ENCODE results near the gene AFF3. TPM values are rescaled to one million over a fixed set of nuclear protein-coding genes. Genes with fewer than 3 reads are reported as not detected.

Gene AFF3
- total and polyA plus RNA-seq, 3 experiments from 2014 or later: 0.48 to 1.3 (median 0.53) TPM

GRCh38 chr2:99899058-99899855, 243.1 kb downstream of the AFF3 start:
- Histone ChIP-seq H3K4me3 (ENCODE audit: low read length) (no peak overlapping the region), H3K36me3 (ENCODE audit: insufficient read depth, low read length) (no peaks in the 10 kb centered on the region), H3K27ac (ENCODE audit: low read depth, low read length) (no peak overlapping the region), H3K4me1 (ENCODE audit: insufficient read depth, low read length) (no peaks in the 10 kb centered on the region), H3K9me3 (ENCODE audit: low read length) (no peaks in the 10 kb centered on the region), H3K27me3 (ENCODE audit: insufficient read depth, low read length, poor library complexity, severe bottlenecking) (no peaks in the 10 kb centered on the region)
- no peak overlapping the region for H3K4me3 Mint-ChIP-seq
- H3K9me3 Mint-ChIP-seq: no peaks in the 10 kb centered on the region
- H3K27me3 Mint-ChIP-seq: peaks cover 0 to 3% of the 10 kb centered on the region in 2 donors
- no peak overlapping the region for H3K27ac Mint-ChIP-seq
- POLR2A ChIA-PET: no interaction called here
- H3K4me1 Mint-ChIP-seq: no peaks in the 10 kb centered on the region
- no peak for DNase-seq
- no peaks in the 10 kb centered on the region for H3K36me3 Mint-ChIP-seq
- CTCF ChIA-PET: no interaction called here

GRCh38 chr2:99898336-99899048, 243.9 kb downstream of the AFF3 start:
- DNase-seq: no peak
- H3K27ac Mint-ChIP-seq: no peak overlapping the region
- ChIA-PET POLR2A (no interaction called here), CTCF (no interaction called here)
- Histone ChIP-seq H3K27me3 (ENCODE audit: insufficient read depth, low read length, poor library complexity, severe bottlenecking) (no peaks in the 10 kb centered on the region), H3K4me1 (ENCODE audit: insufficient read depth, low read length) (no peaks in the 10 kb centered on the region), H3K36me3 (ENCODE audit: insufficient read depth, low read length) (no peaks in the 10 kb centered on the region), H3K4me3 (ENCODE audit: low read length) (no peak overlapping the region), H3K27ac (ENCODE audit: low read depth, low read length) (no peak overlapping the region), H3K9me3 (ENCODE audit: low read length) (no peaks in the 10 kb centered on the region)
- no peaks in the 10 kb centered on the region for H3K36me3 Mint-ChIP-seq
- peaks cover 0 to 3% of the 10 kb centered on the region in 2 donors for H3K27me3 Mint-ChIP-seq
- no peaks in the 10 kb centered on the region for H3K4me1 Mint-ChIP-seq
- no peaks in the 10 kb centered on the region for H3K9me3 Mint-ChIP-seq
- no peak overlapping the region for H3K4me3 Mint-ChIP-seq

- Histone ChIP-seq H3K4me3 (ENCODE audit: low read length) (no peak overlapping the region), H3K36me3 (ENCODE audit: insufficient read depth, low read length) (no peaks in the 10 kb centered on the region), H3K9me3 (ENCODE audit: low read length) (no peaks in the 10 kb centered on the region), H3K27ac (ENCODE audit: low read depth, low read length) (no peak overlapping the region), H3K4me1 (ENCODE audit: insufficient read depth, low read length) (no peaks in the 10 kb centered on the region), H3K27me3 (ENCODE audit: insufficient read depth, low read length, poor library complexity, severe bottlenecking) (no peaks in the 10 kb centered on the region)
- ChIA-PET POLR2A (no interaction called here), CTCF (no interaction called here)
- Mint-ChIP-seq H3K9me3 (no peaks in the 10 kb centered on the region), H3K36me3 (no peaks in the 10 kb centered on the region), H3K27ac (no peak overlapping the region), H3K4me3 (no peak overlapping the region), H3K4me1 (no peaks in the 10 kb centered on the region), H3K27me3 (no peaks in the 10 kb centered on the region)
- no peak for DNase-seq
Observed at GRCh38 chr2:99891428-99891780, 251.0 kb downstream of the AFF3 start.

GRCh38 chr2:99890568-99891427, 251.6 kb downstream of the AFF3 start:
- Histone ChIP-seq H3K36me3 (ENCODE audit: insufficient read depth, low read length) (no peaks in the 10 kb centered on the region), H3K27me3 (ENCODE audit: insufficient read depth, low read length, poor library complexity, severe bottlenecking) (no peaks in the 10 kb centered on the region), H3K9me3 (ENCODE audit: low read length) (no peaks in the 10 kb centered on the region), H3K4me3 (ENCODE audit: low read length) (no peak overlapping the region), H3K4me1 (ENCODE audit: insufficient read depth, low read length) (no peaks in the 10 kb centered on the region), H3K27ac (ENCODE audit: low read depth, low read length) (no peak overlapping the region)
- Mint-ChIP-seq H3K27ac (no peak overlapping the region), H3K9me3 (no peaks in the 10 kb centered on the region), H3K36me3 (no peaks in the 10 kb centered on the region), H3K4me3 (no peak overlapping the region), H3K4me1 (no peaks in the 10 kb centered on the region), H3K27me3 (no peaks in the 10 kb centered on the region)
- no peak for DNase-seq
- CTCF ChIA-PET: no interaction called here
- POLR2A ChIA-PET: no interaction called here

- H3K27me3 Mint-ChIP-seq: no peaks in the 10 kb centered on the region
- no peaks in the 10 kb centered on the region for H3K9me3 Mint-ChIP-seq
- Histone ChIP-seq H3K36me3 (ENCODE audit: insufficient read depth, low read length) (no peaks in the 10 kb centered on the region), H3K27ac (ENCODE audit: low read depth, low read length) (no peak overlapping the region), H3K4me3 (ENCODE audit: low read length) (no peak overlapping the region), H3K9me3 (ENCODE audit: low read length) (no peaks in the 10 kb centered on the region), H3K27me3 (ENCODE audit: insufficient read depth, low read length, poor library complexity, severe bottlenecking) (no peaks in the 10 kb centered on the region), H3K4me1 (ENCODE audit: insufficient read depth, low read length) (no peaks in the 10 kb centered on the region)
- ChIA-PET POLR2A (no interaction called here), CTCF (no interaction called here)
- H3K36me3 Mint-ChIP-seq: peaks cover 0 to under 1% (median 0%) of the 10 kb centered on the region in 3 donors
- H3K4me1 Mint-ChIP-seq: no peaks in the 10 kb centered on the region
- H3K27ac Mint-ChIP-seq: no peak overlapping the region
- DNase-seq: no peak
- H3K4me3 Mint-ChIP-seq: no peak overlapping the region
Observed at GRCh38 chr2:99888617-99889016, 253.8 kb downstream of the AFF3 start.

GRCh38 chr2:99886418-99886817, 256.0 kb downstream of the AFF3 start:
- no peak overlapping the region for H3K27ac ChIP-seq (ENCODE audit: low read depth, low read length)
- H3K27me3 Mint-ChIP-seq: no peaks in the 10 kb centered on the region
- H3K4me3 Mint-ChIP-seq: no peak overlapping the region
- H3K4me3 ChIP-seq (ENCODE audit: low read length): no peak overlapping the region
- H3K9me3 ChIP-seq (ENCODE audit: low read length): no peaks in the 10 kb centered on the region
- CTCF ChIA-PET: no interaction called here
- no peaks in the 10 kb centered on the region for H3K9me3 Mint-ChIP-seq
- POLR2A ChIA-PET: no interaction called here
- peaks cover 0 to 2% (median 0%) of the 10 kb centered on the region in 3 donors for H3K36me3 Mint-ChIP-seq
- no peak for DNase-seq
- no peaks in the 10 kb centered on the region for H3K4me1 Mint-ChIP-seq
- no peaks in the 10 kb centered on the region for H3K4me1 ChIP-seq (ENCODE audit: insufficient read depth, low read length)
- no peaks in the 10 kb centered on the region for H3K36me3 ChIP-seq (ENCODE audit: insufficient read depth, low read length)
- no peak overlapping the region for H3K27ac Mint-ChIP-seq
- H3K27me3 ChIP-seq (ENCODE audit: insufficient read depth, low read length, poor library complexity, severe bottlenecking): no peaks in the 10 kb centered on the region

- Mint-ChIP-seq H3K9me3 (no peaks in the 10 kb centered on the region), H3K4me1 (no peaks in the 10 kb centered on the region), H3K4me3 (no peak overlapping the region)
Observed at GRCh38 chr2:99883358-99883757, 259.0 kb downstream of the AFF3 start.

More at GRCh38 chr2:99883358-99883757, 259.0 kb downstream of the AFF3 start:
- H3K9me3 ChIP-seq (ENCODE audit: low read length): no peaks in the 10 kb centered on the region
- H3K27ac Mint-ChIP-seq: no peak overlapping the region
- peaks cover 0 to 3% of the 10 kb centered on the region in 2 donors for H3K27me3 Mint-ChIP-seq
- H3K27ac ChIP-seq (ENCODE audit: low read depth, low read length): no peak overlapping the region
- H3K27me3 ChIP-seq (ENCODE audit: insufficient read depth, low read length, poor library complexity, severe bottlenecking): no peaks in the 10 kb centered on the region
- no peaks in the 10 kb centered on the region for H3K4me1 ChIP-seq (ENCODE audit: insufficient read depth, low read length)
- no peak overlapping the region for H3K4me3 ChIP-seq (ENCODE audit: low read length)
- ChIA-PET CTCF (no interaction called here), POLR2A (no interaction called here)
- DNase-seq: no peak
- no peaks in the 10 kb centered on the region for H3K36me3 ChIP-seq (ENCODE audit: insufficient read depth, low read length)
- peaks cover 0 to 2% (median 0%) of the 10 kb centered on the region in 3 donors for H3K36me3 Mint-ChIP-seq

Measured in CD8-positive, alpha-beta memory T cell (primary cell).